Endothelial cell of umbilical vein (primary cell): ENCODE data around the gene ZNF253. TPM values are rescaled to one million over a fixed set of nuclear protein-coding genes. Genes with fewer than 3 reads are reported as not detected.

Experiments
- BruUV-seq: library from RNA; stranded (reverse); fragments of 400-500 nt; replicated peaks from 2 replicates; lab custom pipeline; 2021; lab: Mats Ljungman, UMichigan
- CTCF ChIA-PET: fragments of 300-600, 350-600 bp; sonication (Branson Sonifier 250); formaldehyde crosslinking; loops from one replicate; lab custom pipeline; 2021; ENCODE audit warnings: antibody characterized with exemption, inconsistent platforms; lab: Charles Lee
- POLR2A ChIA-PET: fragments of 300-600, 350-600 bp; sonication (Branson Sonifier 250); formaldehyde crosslinking; loops from one replicate; lab custom pipeline; 2021; ENCODE audit warnings: antibody characterized with exemption, inconsistent platforms; lab: Charles Lee
- DNase-seq: peaks from one replicate; pipeline ENCODE4 v3.0.0-alpha.2; 2011; ENCODE audit warnings: low read depth, low spot score
- FAIRE-seq: peaks from 2 replicates; lab custom pipeline; 2011; peaks lifted over from hg19 to GRCh38; lab: Jason Lieb, UNC
- H2AFZ ChIP-seq: 2 replicates; pipeline ENCODE4 v1.6.0; 2012; ENCODE audit warnings: low read depth, low read length, control low read depth, inconsistent platforms
- H3K27ac ChIP-seq: 2 replicates; pipeline ENCODE4 v1.5.1; 2011; ENCODE audit warnings: low read depth, mild to moderate bottlenecking, control low read depth, low read length, moderate library complexity; ENCODE audit not compliant: insufficient read depth
- H3K27me3 ChIP-seq, 2 experiments: 2 replicates each; pipeline versions ENCODE4 v1.6.0 to v1.6.1; 2011; ENCODE audit warnings: low read length in 2 of 2, mixed read lengths in 1 of 2; ENCODE audit not compliant: control insufficient read depth in 2 of 2, insufficient read depth in 2 of 2
- H3K36me3 ChIP-seq, 2 experiments: 2 replicates in 1 of 2; 3 replicates in 1 of 2; pipeline ENCODE4 v1.5.1; 2011; ENCODE audit warnings: low read length in 2 of 2, mild to moderate bottlenecking in 1 of 2, moderate library complexity in 1 of 2; ENCODE audit not compliant: control insufficient read depth in 2 of 2, insufficient read depth in 2 of 2; ENCODE audit errors: extremely low read depth in 1 of 2
- H3K4me1 ChIP-seq: 3 replicates; pipeline ENCODE4 v1.5.1; 2011; ENCODE audit warnings: mild to moderate bottlenecking, low read length; ENCODE audit not compliant: control insufficient read depth, insufficient read depth; ENCODE audit errors: extremely low read depth
- H3K4me2 ChIP-seq: 2 replicates; pipeline ENCODE4 v1.6.1; 2011; ENCODE audit warnings: low read length, control low read depth, mixed read lengths; ENCODE audit not compliant: insufficient read depth
- H3K4me3 ChIP-seq, 3 experiments: fragments of 200-600 bp in 1 of 3; sonication (generic), shearing (Covaris generic) in 1 of 3; replicated peaks in 1 of 3; 2 replicates each; pipeline ENCODE4 v1.5.1; 2011 to 2016; ENCODE audit warnings: control low read depth in 3 of 3, low read length in 3 of 3, mild to moderate bottlenecking in 2 of 3, inconsistent platforms in 1 of 3, low read depth in 1 of 3, moderate library complexity in 1 of 3; ENCODE audit not compliant: insufficient read depth in 1 of 3
- H3K79me2 ChIP-seq: 2 replicates; pipeline ENCODE4 v1.6.0; 2012; ENCODE audit warnings: low read length, inconsistent platforms; ENCODE audit not compliant: control insufficient read depth, insufficient read depth
- H3K9ac ChIP-seq: replicated peaks from 2 replicates; pipeline ENCODE3; 2011; ENCODE audit warnings: low read length, control low read depth; ENCODE audit not compliant: insufficient read depth; ENCODE audit errors: extremely low read depth
- H3K9me1 ChIP-seq: replicated peaks from 3 replicates; pipeline ENCODE4 v1.6.0; 2011; ENCODE audit warnings: mild to moderate bottlenecking, low read length; ENCODE audit not compliant: control insufficient read depth, insufficient read depth; ENCODE audit errors: extremely low read depth
- H3K9me3 ChIP-seq: replicated peaks from 2 replicates; pipeline ENCODE4 v1.5.1; 2012; ENCODE audit warnings: low read length, inconsistent platforms; ENCODE audit not compliant: control insufficient read depth, insufficient read depth
- H4K20me1 ChIP-seq: replicated peaks from 2 replicates; pipeline ENCODE3; 2011; ENCODE audit warnings: mild to moderate bottlenecking, low read length; ENCODE audit not compliant: control insufficient read depth, insufficient read depth; ENCODE audit errors: extremely low read depth
- EZH2 ChIP-seq: IDR thresholded peaks from 2 replicates; pipeline ENCODE4 v1.6.1; 2012; ENCODE audit warnings: borderline replicate concordance, low read depth, mild to moderate bottlenecking, moderate library complexity, low read length, inconsistent platforms; ENCODE audit not compliant: severe bottlenecking
- FOS ChIP-seq: IDR thresholded peaks from 2 replicates; pipeline ENCODE4 v1.6.1; 2011; ENCODE audit warnings: mild to moderate bottlenecking, low read length, moderate library complexity, borderline replicate concordance; ENCODE audit not compliant: insufficient read depth
- GATA2 ChIP-seq: IDR thresholded peaks from 2 replicates; pipeline ENCODE4 v1.7.0; 2011; ENCODE audit warnings: low read depth, mild to moderate bottlenecking, moderate library complexity, mixed read lengths, low read length; ENCODE audit not compliant: insufficient read length, insufficient read depth
- JUN ChIP-seq: IDR thresholded peaks from 2 replicates; pipeline ENCODE4 v1.6.1; 2011; ENCODE audit warnings: borderline replicate concordance, low read depth; ENCODE audit not compliant: insufficient read length, insufficient read depth
- MAX ChIP-seq: IDR thresholded peaks from 2 replicates; pipeline ENCODE4 v1.6.1; 2011; ENCODE audit not compliant: insufficient read depth, insufficient read length
- MYC ChIP-seq: IDR thresholded peaks from one replicate; pipeline ENCODE4 v1.6.1; 2011; ENCODE audit warnings: mild to moderate bottlenecking, low read depth, low read length
- POLR2A ChIP-seq: IDR thresholded peaks from 2 replicates; pipeline ENCODE4 v1.6.1; 2012; ENCODE audit warnings: low read depth, mild to moderate bottlenecking, control low read depth, low read length
- POLR2AphosphoS5 ChIP-seq: IDR thresholded peaks from 2 replicates; pipeline ENCODE4 v1.6.1; 2012; ENCODE audit warnings: low read depth, mild to moderate bottlenecking, control low read depth, low read length, moderate library complexity; ENCODE audit not compliant: insufficient read depth
- dilution Hi-C: fragments of 300-500 bp; cut with MboI; formaldehyde crosslinking; loops from one replicate; pipeline ENCODE4 v1.15.0; 2019; ENCODE audit warnings: low sequenced_read_pairs; ENCODE audit not compliant: extremely low pct_ligation_motif_present
- intact Hi-C: fragments of 100-400 bp; cut with micrococcal nuclease; formaldehyde crosslinking; loops from one replicate; pipeline ENCODE4 v1.10.0; 2022
- polyA plus RNA-seq, 4 experiments: library from polyadenylated mRNA; depleted of rRNA in 3 of 4; stranded (reverse) in 3 of 4; unstranded in 1 of 4; fragments of >200 nt; gene quantifications; 2 replicates each; pipeline versions ENCODE4 v1.2.1 to v1.2.3, GENCODE V29; 2011 to 2012; ENCODE audit warnings: missing spikeins in 1 of 4
- total RNA-seq: library from RNA; stranded (reverse); gene quantifications from 2 replicates; pipeline ENCODE4 v1.2.3, GENCODE V29; 2021
- TF ChIP-seq, protein P1 (sequence below), 2 donors: IDR thresholded peaks; 1 replicate in 1 of 2; 2 replicates in 1 of 2; pipeline ENCODE4 v1.5.1; 2011; ENCODE audit warnings: low read length in 2 of 2, mild to moderate bottlenecking in 2 of 2, moderate library complexity in 2 of 2, control low read depth in 1 of 2, inconsistent platforms in 1 of 2, low read depth in 1 of 2; ENCODE audit not compliant: insufficient read depth in 1 of 2; ENCODE audit errors: extremely low read depth in 1 of 2

The ZNF253 gene
- total and polyA plus RNA-seq, 2 donors (not counting 3 experiments of a cell fraction or from before 2014, with no cell fraction given): 0.86 to 8.4 TPM

DNA sequence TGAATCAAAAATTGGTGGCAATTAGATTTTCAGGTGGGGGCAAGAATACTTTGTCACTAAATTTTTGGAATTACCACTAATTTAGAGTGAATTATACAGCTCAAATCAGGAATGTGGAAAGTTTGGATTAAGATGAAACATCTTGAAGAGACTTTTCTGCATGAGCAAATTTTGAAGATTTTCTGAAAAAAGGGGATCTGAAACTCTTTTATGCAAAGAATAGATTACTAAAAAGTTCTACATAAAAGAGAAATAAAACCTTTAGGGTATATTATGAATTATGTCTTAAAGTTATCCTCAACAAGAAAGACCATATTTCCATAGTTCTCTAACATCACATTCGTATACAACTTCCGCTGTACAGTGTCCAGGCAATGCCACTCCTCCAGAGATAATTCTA lies 71.7 kb downstream of the ZNF253 start:
- Histone ChIP-seq H3K9me1 (no peaks in the 10 kb centered on the region), H3K4me1 (no peaks in the 10 kb centered on the region), H3K27me3 (no peaks in the 10 kb centered on the region), H4K20me1 (no peaks in the 10 kb centered on the region), H2AFZ (no peak overlapping the region), H3K36me3 (no peaks in the 10 kb centered on the region), H3K4me3 (no peak overlapping the region), H3K9ac (no peak overlapping the region), H3K9me3 (peaks cover 7% of the 10 kb centered on the region), H3K79me2 (no peaks in the 10 kb centered on the region), H3K4me2 (no peak overlapping the region), H3K27ac (no peak overlapping the region)
- no TSS peak for BruUV-seq
- CTCF ChIA-PET: interaction anchor here (1.3 kb wide), 1 partner anchor 11 kb away, joined by 3 read pairs; no protein-coding TSS in a partner anchor
- FAIRE-seq: no peak
- TF ChIP-seq POLR2AphosphoS5: no peak
- no peak for TF ChIP-seq FOS
- no peak for TF ChIP-seq MAX
- no peak for DNase-seq
- intact Hi-C loops (no loop called here), dilution Hi-C loops (no loop called here)
- POLR2A ChIA-PET: no interaction called here

GRCh38 chr19:19938449-19938848 lies 72.8 kb downstream of the ZNF253 start:
- no peaks in the 10 kb centered on the region for H3K4me1 ChIP-seq
- H3K9me3 ChIP-seq: peaks cover 7% of the 10 kb centered on the region
- H3K36me3 ChIP-seq: no peaks in the 10 kb centered on the region
- H3K27me3 ChIP-seq: no peaks in the 10 kb centered on the region
- no peaks in the 10 kb centered on the region for H3K79me2 ChIP-seq
- H3K9me1 ChIP-seq: no peaks in the 10 kb centered on the region
- H4K20me1 ChIP-seq: no peaks in the 10 kb centered on the region
- H3K27ac ChIP-seq: no peak overlapping the region
- TF ChIP-seq EZH2: no peak
- TF ChIP-seq JUN: no peak
- no peak for TF ChIP-seq MYC
- TF ChIP-seq POLR2AphosphoS5: no peak
- TF ChIP-seq POLR2A: no peak
- TF ChIP-seq, protein P1, sequence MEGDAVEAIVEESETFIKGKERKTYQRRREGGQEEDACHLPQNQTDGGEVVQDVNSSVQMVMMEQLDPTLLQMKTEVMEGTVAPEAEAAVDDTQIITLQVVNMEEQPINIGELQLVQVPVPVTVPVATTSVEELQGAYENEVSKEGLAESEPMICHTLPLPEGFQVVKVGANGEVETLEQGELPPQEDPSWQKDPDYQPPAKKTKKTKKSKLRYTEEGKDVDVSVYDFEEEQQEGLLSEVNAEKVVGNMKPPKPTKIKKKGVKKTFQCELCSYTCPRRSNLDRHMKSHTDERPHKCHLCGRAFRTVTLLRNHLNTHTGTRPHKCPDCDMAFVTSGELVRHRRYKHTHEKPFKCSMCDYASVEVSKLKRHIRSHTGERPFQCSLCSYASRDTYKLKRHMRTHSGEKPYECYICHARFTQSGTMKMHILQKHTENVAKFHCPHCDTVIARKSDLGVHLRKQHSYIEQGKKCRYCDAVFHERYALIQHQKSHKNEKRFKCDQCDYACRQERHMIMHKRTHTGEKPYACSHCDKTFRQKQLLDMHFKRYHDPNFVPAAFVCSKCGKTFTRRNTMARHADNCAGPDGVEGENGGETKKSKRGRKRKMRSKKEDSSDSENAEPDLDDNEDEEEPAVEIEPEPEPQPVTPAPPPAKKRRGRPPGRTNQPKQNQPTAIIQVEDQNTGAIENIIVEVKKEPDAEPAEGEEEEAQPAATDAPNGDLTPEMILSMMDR (IDR thresholded peaks at IDR 0.05; ENCODE audit: extremely low read depth in 1 of 2, insufficient read depth in 1 of 2, low read depth in 1 of 2, low read length in 2 of 2): no peak
- no peak for TF ChIP-seq GATA2
- TF ChIP-seq FOS: no peak
- TF ChIP-seq MAX: no peak
- H3K4me2 ChIP-seq: no peak overlapping the region
- intact Hi-C loops (no loop called here), dilution Hi-C loops (no loop called here)
- CTCF ChIA-PET: no interaction called here
- no TSS peak for BruUV-seq
- H3K9ac ChIP-seq: no peak overlapping the region
- no peak overlapping the region for H2AFZ ChIP-seq
- no peak overlapping the region for H3K4me3 ChIP-seq
- DNase-seq: no peak
- POLR2A ChIA-PET: no interaction called here
- FAIRE-seq: no peak
